ENCODE data around the gene PTPN14. TPM values are rescaled to one million over a fixed set of nuclear protein-coding genes. Genes with fewer than 3 reads are reported as not detected.
A peak's percentile ranks its signal among the peaks of the same experiment; 100 is the strongest.

PTPN14 gene
- total RNA-seq, 1 experiment from 2014 or later, result 88.4 TPM

GRCh38 chr1:214447557-214447871 lies 103.9 kb downstream of the PTPN14 start (continued):
- TF ChIP-seq ZNF425 (CRISPR knock-in tag; conservative IDR thresholded peaks at IDR 0.05) (no peak), FOXK1 (CRISPR knock-in tag; IDR thresholded peaks at IDR 0.05) (no peak), USF1 (CRISPR knock-in tag; IDR thresholded peaks at IDR 0.05) (no peak), ZNF396 (CRISPR knock-in tag; IDR thresholded peaks at IDR 0.05; ENCODE audit: borderline replicate concordance) (no peak), MAX (CRISPR knock-in tag; IDR thresholded peaks at IDR 0.05) (no peak), CREM (CRISPR knock-in tag; IDR thresholded peaks at IDR 0.05) (no peak), GTF2I (CRISPR knock-in tag; conservative IDR thresholded peaks at IDR 0.05) (no peak)

- peak overlapping the region; percentile 21 for H3K4me3 Mint-ChIP-seq
- ChIA-PET CTCF (interaction anchor here (1.4 kb wide), 1 partner anchor 59 kb away, joined by 6 read pairs; no protein-coding TSS in a partner anchor), POLR2A (interaction anchor here (1.4 kb wide), 1 partner anchor 104 kb away, joined by 8 read pairs; the partner anchor contains the start of gene PTPN14)
- no peaks in the 10 kb centered on the region for H3K27me3 Mint-ChIP-seq (ENCODE audit: low read depth)
- TF ChIP-seq TEAD1 (CRISPR knock-in tag; IDR thresholded peaks at IDR 0.05) (peak; percentile 91; the same call in 1 of the 2 replicates), IRF2 (CRISPR knock-in tag; IDR thresholded peaks at IDR 0.05; ENCODE audit: borderline replicate concordance, low read depth) (no peak), JUN (CRISPR knock-in tag; IDR thresholded peaks at IDR 0.05) (peak; percentile 27; the same call in 1 of the 2 replicates), ETV6 (CRISPR knock-in tag; IDR thresholded peaks at IDR 0.05) (peak; percentile 55; the same call in 1 of the 2 replicates), ZNF512 (CRISPR knock-in tag; IDR thresholded peaks at IDR 0.05; ENCODE audit: borderline replicate concordance) (no peak), ZMAT4 (CRISPR knock-in tag; IDR thresholded peaks at IDR 0.05) (no peak)
- ATAC-seq, result peak; percentile 95
- peaks cover 3% of the 10 kb centered on the region for H3K9me3 Mint-ChIP-seq
- H3K36me3 Mint-ChIP-seq, result peaks cover 11% of the 10 kb centered on the region
- H3K4me1 Mint-ChIP-seq, result peaks cover 73% of the 10 kb centered on the region
- DNase-seq (ENCODE audit: low spot score), result peak; percentile 69
- peak overlapping the region; percentile 99 for H3K27ac Mint-ChIP-seq
These were observed 104.4 kb downstream of the PTPN14 start for GRCh38 chr1:214446772-214447556.

- H3K27me3 Mint-ChIP-seq (ENCODE audit: low read depth), result no peaks in the 10 kb centered on the region
- peak overlapping the region; percentile 99 for H3K27ac Mint-ChIP-seq
- H3K4me3 Mint-ChIP-seq, result no peak overlapping the region; the same call in 1 of the 2 replicates
- TF ChIP-seq TEAD1 (CRISPR knock-in tag; IDR thresholded peaks at IDR 0.05), result no peak
- no peak for TF ChIP-seq SMAD3 (CRISPR knock-in tag; IDR thresholded peaks at IDR 0.05; ENCODE audit: borderline replicate concordance)
- TF ChIP-seq ATF2 (CRISPR knock-in tag; IDR thresholded peaks at IDR 0.05; ENCODE audit: borderline replicate concordance, low read depth), result no peak
- TF ChIP-seq CBFB (CRISPR knock-in tag; IDR thresholded peaks at IDR 0.05; ENCODE audit: low read depth), result no peak
- no peak for TF ChIP-seq GABPB1 (CRISPR knock-in tag; IDR thresholded peaks at IDR 0.05)
- TF ChIP-seq ZBTB21 (CRISPR knock-in tag; IDR thresholded peaks at IDR 0.05; ENCODE audit: borderline replicate concordance), result no peak
- TF ChIP-seq SP1 (CRISPR knock-in tag; conservative IDR thresholded peaks at IDR 0.05), result no peak
- no peak for TF ChIP-seq ZNF396 (CRISPR knock-in tag; IDR thresholded peaks at IDR 0.05; ENCODE audit: borderline replicate concordance)
- TF ChIP-seq ATF3 (CRISPR knock-in tag; conservative IDR thresholded peaks at IDR 0.05), result no peak
- no peak for TF ChIP-seq GTF2I (CRISPR knock-in tag; conservative IDR thresholded peaks at IDR 0.05)
- no peak for TF ChIP-seq PREB (CRISPR knock-in tag; IDR thresholded peaks at IDR 0.05; ENCODE audit: borderline replicate concordance)
- no peak for TF ChIP-seq ZNF263 (CRISPR knock-in tag; IDR thresholded peaks at IDR 0.05; ENCODE audit: low read depth)
- TF ChIP-seq NR2C2 (CRISPR knock-in tag; IDR thresholded peaks at IDR 0.05), result no peak
- ChIA-PET CTCF (no interaction called here), POLR2A (no interaction called here)
- no peak for ATAC-seq
- no peak for DNase-seq (ENCODE audit: low spot score)
- H3K4me1 Mint-ChIP-seq, result peaks cover 77% of the 10 kb centered on the region
- peaks cover 10% of the 10 kb centered on the region for H3K36me3 Mint-ChIP-seq
- peaks cover 3% of the 10 kb centered on the region for H3K9me3 Mint-ChIP-seq
These were observed 105.4 kb downstream of the PTPN14 start for GRCh38 chr1:214445831-214446614.
